Astrocyte of the cerebellum (primary cell): ENCODE measurements around the gene AHDC1.

Source experiments
- DNase-seq: peaks from one replicate; pipeline ENCODE4 v3.0.0-alpha.2; 2011; ENCODE audit warnings: low read depth
- H3K4me3 ChIP-seq: 2 replicates; pipeline ENCODE4 v1.5.1; 2011; ENCODE audit warnings: mild to moderate bottlenecking, low read depth, low read length, moderate library complexity
- in situ Hi-C: cut with HindIII; loops from 2 replicates; pipeline ENCODE4 v1.10.0; 2017; ENCODE audit warnings: low sequenced_read_pairs
- TF ChIP-seq, protein P1 (sequence below): IDR thresholded peaks from 2 replicates; pipeline ENCODE4 v1.5.1; 2012; ENCODE audit warnings: low read length, low read depth, moderate library complexity, mild to moderate bottlenecking; ENCODE audit errors: missing control alignments

The AHDC1 gene

DNA sequence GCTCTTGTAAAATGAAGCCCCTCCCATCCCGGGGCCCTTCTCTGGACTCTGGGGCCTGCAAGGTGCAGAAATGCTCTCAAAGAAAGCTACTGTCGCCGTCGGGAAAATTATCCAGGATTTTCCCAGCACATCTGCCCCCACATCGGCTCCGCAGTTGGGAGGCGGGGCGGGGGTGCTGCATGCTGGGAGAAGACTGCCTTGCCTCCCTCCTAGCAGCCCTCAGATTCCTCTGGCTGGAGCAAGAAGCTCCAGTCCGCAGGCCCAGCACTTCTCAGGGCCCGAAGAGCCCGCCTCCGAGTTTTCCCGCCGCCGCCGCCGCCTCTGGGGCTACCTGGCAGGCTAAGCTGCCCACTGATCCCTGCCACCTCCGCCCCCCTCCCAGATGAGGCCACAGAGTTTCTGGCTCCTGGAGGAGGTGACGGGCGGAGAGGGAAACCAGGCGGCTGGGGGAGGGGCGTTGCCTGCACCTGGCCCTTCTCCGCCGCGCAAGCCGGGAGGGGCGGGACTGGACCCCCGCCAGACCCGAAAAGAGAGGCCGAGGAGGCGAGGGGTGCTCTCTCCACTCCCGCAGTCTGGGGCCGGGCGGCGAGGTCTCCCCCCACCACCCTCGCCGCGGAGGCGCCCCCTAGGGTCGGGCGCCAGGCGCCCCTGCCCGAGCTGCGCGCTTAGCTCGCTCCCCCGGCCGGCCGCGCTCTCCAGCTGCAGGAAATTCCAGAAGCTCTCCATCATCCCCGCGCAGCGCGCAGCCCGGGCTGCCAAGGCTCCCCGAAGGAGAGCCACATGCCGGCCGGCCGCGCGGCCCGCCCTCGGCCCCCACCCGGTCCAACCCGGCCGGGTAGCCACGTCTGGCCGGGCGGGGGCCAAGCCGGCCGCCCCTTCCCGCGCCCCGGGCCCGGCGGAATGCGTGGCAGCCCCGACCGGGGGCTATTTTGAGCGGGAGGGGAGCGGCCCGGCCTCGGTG is 28.8 kb downstream of the AHDC1 start:
- peak overlapping the region; percentile 21 for H3K4me3 ChIP-seq
- TF ChIP-seq, protein P1, sequence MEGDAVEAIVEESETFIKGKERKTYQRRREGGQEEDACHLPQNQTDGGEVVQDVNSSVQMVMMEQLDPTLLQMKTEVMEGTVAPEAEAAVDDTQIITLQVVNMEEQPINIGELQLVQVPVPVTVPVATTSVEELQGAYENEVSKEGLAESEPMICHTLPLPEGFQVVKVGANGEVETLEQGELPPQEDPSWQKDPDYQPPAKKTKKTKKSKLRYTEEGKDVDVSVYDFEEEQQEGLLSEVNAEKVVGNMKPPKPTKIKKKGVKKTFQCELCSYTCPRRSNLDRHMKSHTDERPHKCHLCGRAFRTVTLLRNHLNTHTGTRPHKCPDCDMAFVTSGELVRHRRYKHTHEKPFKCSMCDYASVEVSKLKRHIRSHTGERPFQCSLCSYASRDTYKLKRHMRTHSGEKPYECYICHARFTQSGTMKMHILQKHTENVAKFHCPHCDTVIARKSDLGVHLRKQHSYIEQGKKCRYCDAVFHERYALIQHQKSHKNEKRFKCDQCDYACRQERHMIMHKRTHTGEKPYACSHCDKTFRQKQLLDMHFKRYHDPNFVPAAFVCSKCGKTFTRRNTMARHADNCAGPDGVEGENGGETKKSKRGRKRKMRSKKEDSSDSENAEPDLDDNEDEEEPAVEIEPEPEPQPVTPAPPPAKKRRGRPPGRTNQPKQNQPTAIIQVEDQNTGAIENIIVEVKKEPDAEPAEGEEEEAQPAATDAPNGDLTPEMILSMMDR, result peak; percentile 37
- in situ Hi-C loops, result no loop called here
- peak; percentile 44 for DNase-seq

DNA sequence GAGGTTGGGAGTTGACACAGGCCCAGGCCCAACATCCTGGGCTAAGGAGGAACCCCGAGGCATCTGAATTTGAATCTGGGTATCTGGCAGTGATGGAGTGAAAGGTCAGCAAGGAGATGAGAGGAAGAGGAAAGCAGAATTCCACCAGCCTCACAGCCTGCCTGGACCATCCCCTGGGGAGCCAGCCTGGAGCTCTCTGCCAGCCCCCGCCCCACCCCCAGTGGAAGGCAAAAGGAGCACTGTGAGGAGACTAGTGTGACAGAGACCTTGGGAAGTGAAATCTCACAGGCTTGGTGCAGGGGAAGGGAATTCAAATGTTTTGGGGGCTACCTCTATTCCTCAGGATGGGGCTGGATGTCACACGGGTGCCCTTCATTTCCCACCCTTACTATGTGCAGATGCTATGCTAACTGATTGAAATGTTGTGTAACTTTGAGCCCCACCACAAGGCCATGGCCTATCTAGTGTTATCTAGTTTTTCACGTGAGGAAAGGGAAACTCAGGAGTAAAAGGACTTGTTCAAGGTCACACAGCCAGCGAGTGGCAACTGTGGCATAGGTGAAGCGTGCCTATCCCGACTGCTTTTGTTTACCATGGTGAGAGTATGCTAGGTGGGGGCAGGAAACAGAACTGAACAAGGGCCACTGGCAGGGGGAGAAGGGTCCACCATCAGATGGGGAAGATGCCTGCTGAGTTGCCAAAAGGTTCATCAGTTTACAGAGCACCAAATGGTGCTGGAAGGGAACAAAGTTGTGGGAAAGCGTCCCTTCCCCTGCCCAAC is 29.8 kb downstream of the AHDC1 start:
- in situ Hi-C loops, result no loop called here
- DNase-seq, result no peak
- H3K4me3 ChIP-seq, result no peak overlapping the region
- TF ChIP-seq, protein P1, result no peak

DNA sequence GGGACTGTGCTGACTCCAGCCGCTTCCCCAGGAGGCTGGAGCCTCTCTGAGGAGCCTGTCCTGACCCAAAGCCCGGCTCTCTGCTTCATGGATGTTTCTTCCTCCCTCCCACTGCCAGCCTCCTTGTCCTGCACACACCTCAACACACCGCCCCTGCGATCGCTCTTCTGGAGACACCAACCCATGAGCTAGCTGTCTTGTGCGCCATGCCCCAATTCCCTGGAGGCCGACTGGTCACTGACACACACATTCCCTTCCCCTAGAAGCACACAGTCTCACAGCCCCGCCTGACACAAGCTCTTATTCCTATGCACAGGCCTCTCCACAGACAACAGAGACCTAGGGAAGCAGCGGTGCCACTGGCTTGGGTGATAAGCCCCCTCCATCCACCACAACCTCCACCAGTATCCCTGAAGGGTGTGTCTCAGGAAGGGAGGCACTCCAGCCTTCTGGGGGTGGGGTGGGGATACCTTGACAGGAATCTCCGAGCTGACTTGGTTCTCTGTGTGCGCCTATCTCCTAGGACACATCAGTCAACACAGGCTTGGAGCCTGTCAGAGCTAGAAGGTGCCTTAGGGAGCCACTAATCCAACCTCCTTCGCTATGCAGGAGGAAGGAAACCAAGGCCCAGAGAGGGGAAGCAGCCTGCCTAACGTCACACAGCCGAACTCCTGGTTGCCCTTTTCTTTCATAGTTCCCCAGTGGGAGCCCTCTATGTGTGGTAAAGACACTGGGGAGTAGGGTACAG is 31.1 kb downstream of the AHDC1 start:
- H3K4me3 ChIP-seq, result no peak overlapping the region
- TF ChIP-seq, protein P1, result no peak
- no peak for DNase-seq
- in situ Hi-C loops, result no loop called here

DNA sequence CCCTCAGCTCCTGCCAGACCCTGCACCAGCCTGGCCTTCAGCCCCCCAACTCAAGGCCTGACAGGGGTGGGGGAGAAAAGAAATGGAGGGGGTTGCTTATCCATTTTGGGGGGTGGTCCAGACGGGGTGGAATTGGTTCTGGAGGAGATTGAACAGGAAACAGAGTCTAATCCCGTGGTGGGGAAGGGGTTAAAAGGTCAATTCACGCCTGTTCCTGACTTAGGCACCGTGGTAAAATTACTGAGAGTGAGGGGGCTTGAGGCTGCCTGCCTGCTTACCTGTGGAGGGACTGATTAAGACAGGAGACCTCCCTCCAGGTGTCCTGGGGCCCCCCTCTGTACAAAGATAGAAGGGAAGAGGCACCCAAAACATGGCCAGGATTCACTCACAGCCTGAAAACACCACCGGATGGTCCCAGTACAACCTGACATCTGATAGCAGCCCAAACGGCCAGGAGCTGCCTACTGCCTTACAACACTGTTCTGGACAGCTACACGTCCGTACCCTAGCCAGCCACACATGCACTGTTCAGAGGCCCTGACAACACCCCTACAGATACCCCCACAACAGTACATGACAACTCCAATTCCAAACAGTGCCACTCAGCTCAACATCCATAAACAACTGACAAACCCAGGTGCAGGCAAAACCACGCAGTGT is 31.8 kb downstream of the AHDC1 start:
- no peak for DNase-seq
- in situ Hi-C loops, result no loop called here
- TF ChIP-seq, protein P1, result no peak
- H3K4me3 ChIP-seq, result no peak overlapping the region

DNA sequence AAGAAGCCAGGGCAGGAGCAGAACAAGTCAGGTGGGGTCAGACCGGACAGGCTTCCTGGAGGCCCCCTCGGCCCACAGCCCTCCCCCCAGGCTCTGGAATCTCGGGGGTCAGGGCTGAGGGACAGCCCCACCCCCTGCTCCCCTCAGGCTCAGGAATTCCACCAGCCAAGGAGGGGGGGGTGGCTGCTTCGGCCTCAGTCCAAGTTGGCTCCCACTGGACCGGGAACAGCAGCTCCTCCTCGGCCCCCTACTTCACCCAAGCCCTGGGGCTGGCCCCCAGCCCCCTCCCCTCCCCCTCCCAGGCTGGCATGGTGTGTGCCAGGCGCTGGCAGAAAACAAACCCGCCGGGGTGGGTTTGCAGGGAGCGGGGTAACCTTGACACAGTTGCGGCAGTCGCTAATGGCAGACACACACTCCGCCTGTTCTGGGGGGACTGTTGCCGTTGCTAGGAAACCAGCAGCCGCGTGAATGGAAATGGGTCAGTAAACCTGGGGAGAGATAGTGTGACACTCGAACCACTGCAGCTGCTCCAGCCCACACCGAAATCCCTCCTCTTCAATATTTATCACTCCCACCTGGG is 32.4 kb downstream of the AHDC1 start:
- DNase-seq, result no peak
- in situ Hi-C loops, result no loop called here
- H3K4me3 ChIP-seq, result no peak overlapping the region
- TF ChIP-seq, protein P1, result no peak

DNA sequence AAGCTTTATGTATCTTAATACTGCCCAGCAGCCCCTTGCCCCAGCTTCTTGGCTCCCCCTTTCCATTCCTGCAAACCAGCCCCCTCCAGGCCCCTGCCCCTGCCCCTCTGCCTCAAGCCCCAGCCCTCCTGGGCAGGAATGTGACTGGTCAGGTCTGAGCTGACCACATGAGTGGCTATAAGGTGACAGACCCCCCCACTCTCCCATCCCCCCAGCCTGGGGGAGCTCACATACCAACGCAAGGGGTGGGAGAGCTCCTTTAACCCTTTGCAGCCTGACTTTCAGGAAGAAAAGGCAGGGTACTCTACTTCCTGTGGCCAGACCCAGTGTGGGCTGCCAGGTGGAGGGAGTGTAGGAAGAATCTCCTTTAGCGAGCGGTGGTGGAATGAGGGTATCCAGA is 33.2 kb downstream of the AHDC1 start:
- in situ Hi-C loops, result no loop called here
- TF ChIP-seq, protein P1, result no peak
- H3K4me3 ChIP-seq, result no peak overlapping the region
- no peak for DNase-seq
